Calu3 (cell line): ENCODE results near the gene STRIP2. TPM values are rescaled to one million over a fixed set of nuclear protein-coding genes. Genes with fewer than 3 reads are reported as not detected.

ENCODE experiments used
- BruUV-seq: library from RNA; stranded (reverse); fragments of 400-500 nt; replicated peaks from 2 replicates; lab custom pipeline; 2021; lab: Mats Ljungman, UMichigan
- CTCF ChIA-PET: fragments of 300-600 bp; sonication (Branson Sonifier 250); formaldehyde crosslinking; loops from one replicate; lab custom pipeline; 2022; ENCODE audit warnings: antibody characterized with exemption; lab: Charles Lee
- DNase-seq: peaks from one replicate; pipeline ENCODE4 v3.0.0; 2022
- H3K27ac Mint-ChIP-seq: one replicate; pipeline ENCODE4 v1.8.0; 2022; ENCODE audit warnings: mixed read lengths; ENCODE audit not compliant: unreplicated experiment
- H3K27me3 Mint-ChIP-seq: one replicate; pipeline ENCODE4 v1.8.0; 2022; ENCODE audit warnings: mixed read lengths; ENCODE audit not compliant: unreplicated experiment
- H3K36me3 Mint-ChIP-seq: one replicate; pipeline ENCODE4 v1.8.0; 2022; ENCODE audit warnings: mild to moderate bottlenecking, moderate library complexity, mixed read lengths; ENCODE audit not compliant: insufficient read depth, unreplicated experiment
- H3K4me1 Mint-ChIP-seq: one replicate; pipeline ENCODE4 v1.8.0; 2022; ENCODE audit warnings: mild to moderate bottlenecking, low read depth, mixed read lengths; ENCODE audit not compliant: unreplicated experiment
- H3K4me3 Mint-ChIP-seq: one replicate; pipeline ENCODE4 v1.8.0; 2022; ENCODE audit warnings: mild to moderate bottlenecking, low read depth, moderate library complexity, mixed read lengths; ENCODE audit not compliant: unreplicated experiment
- H3K9me3 Mint-ChIP-seq: one replicate; pipeline ENCODE4 v1.8.0; 2022; ENCODE audit warnings: low read depth, mixed read lengths; ENCODE audit not compliant: unreplicated experiment
- CTCF ChIP-seq: fragments of 200-600 bp; IDR thresholded peaks from one replicate; pipeline ENCODE4 v1.8.0; 2022; ENCODE audit warnings: antibody characterized with exemption; ENCODE audit not compliant: unreplicated experiment
- intact Hi-C: fragments of 100-400 bp; cut with micrococcal nuclease; formaldehyde crosslinking; loops from one replicate; pipeline ENCODE4 v1.10.0; 2022; ENCODE audit not compliant: unreplicated experiment
- total RNA-seq: library from RNA; stranded (reverse); gene quantifications from 2 replicates; pipeline ENCODE4 v1.2.3, GENCODE V29; 2022

The STRIP2 gene
- total RNA-seq, 1 experiment from 2014 or later: 10.1 TPM

GRCh38 chr7:129497156-129497555, 62.9 kb downstream of the STRIP2 start:
- no peak for TF ChIP-seq CTCF
- Mint-ChIP-seq H3K9me3 (no peaks in the 10 kb centered on the region), H3K4me1 (no peaks in the 10 kb centered on the region), H3K4me3 (no peak overlapping the region), H3K27me3 (no peaks in the 10 kb centered on the region), H3K27ac (no peak overlapping the region), H3K36me3 (peaks cover 5% of the 10 kb centered on the region)
- intact Hi-C loops: no loop called here
- BruUV-seq: no TSS peak
- CTCF ChIA-PET: interaction anchor here (0.5 to 0.6 kb wide), 2 partner anchors 23 to 534 kb away, joined by 4 to 9 read pairs; no protein-coding TSS in a partner anchor
- DNase-seq: no peak

- DNase-seq: no peak
- Mint-ChIP-seq H3K4me1 (no peaks in the 10 kb centered on the region), H3K27ac (no peak overlapping the region), H3K4me3 (no peak overlapping the region), H3K27me3 (peaks cover 4% of the 10 kb centered on the region), H3K9me3 (no peaks in the 10 kb centered on the region), H3K36me3 (peaks cover 5% of the 10 kb centered on the region)
- TF ChIP-seq CTCF: no peak
- BruUV-seq: no TSS peak
- CTCF ChIA-PET: no interaction called here
- intact Hi-C loops: no loop called here
Observed at GRCh38 chr7:129498021-129498420, 63.8 kb downstream of the STRIP2 start.

- CTCF ChIA-PET: no interaction called here
Observed at GRCh38 chr7:129499999-129500398, 65.8 kb downstream of the STRIP2 start.

DNA sequence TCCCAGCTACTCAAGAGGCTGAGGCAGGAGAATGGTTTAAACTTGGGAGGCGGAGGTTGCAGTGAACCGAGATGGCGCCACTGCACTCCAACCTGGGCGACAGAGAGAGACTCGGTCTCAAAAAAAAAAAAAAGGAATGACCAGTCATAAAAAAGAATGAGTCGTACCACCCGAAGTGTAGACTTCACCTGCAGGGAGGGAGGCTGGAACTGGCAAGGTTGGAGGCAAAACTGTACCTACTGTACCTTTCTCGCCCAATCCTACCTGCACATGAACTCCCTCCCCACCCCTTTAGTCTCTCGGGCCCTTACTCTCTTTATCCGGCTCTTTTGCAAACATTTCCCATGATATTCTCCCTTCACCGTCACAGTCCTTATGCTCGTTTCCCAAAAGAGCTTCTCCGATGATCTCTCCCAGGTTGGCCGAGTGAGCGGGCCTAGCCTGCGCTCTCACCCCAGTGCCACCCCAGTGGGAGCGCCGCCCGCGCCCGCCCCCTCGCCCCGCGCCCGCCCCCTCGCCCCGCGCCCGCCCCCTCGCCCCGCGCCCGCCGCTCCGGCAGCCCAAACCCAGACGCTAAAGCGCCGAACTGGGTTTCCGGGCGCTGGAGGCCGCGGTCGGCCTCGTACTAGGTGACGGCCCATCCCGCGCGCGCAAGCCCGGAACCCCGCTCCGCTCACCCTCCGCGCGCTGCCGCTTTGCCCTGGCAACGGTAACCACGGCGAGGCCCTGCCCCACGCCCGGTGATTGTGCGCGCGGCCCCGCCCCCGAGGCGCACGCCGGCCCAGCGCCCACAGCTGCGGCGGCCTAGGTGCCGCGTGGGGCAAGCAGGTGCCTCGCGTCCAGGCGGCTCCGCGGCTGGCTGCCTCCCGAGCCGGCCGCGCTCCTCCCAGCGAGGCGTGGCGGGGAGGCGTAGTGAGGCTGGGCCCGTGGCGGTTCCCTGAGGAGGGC, 67.8 kb downstream of the STRIP2 start, which contains the start of gene SMKR1:
SMKR1 (plus strand) TSS at position 772 of the 948 bp plus-strand sequence. CDS start 294 bp downstream, outside the sequence.
- DNase-seq: peak; percentile 69
- Mint-ChIP-seq H3K27me3 (peaks cover 14% of the 10 kb centered on the region), H3K36me3 (peaks cover 10% of the 10 kb centered on the region), H3K4me1 (no peaks in the 10 kb centered on the region), H3K9me3 (no peaks in the 10 kb centered on the region), H3K4me3 (peak within 1 kb of the TSS; percentile 54), H3K27ac (no peak within 1 kb of the TSS)
- BruUV-seq: no TSS peak
- intact Hi-C loops: no loop called here
- CTCF ChIA-PET: interaction anchor here (0.8 kb wide), 1 partner anchor 68 kb away, joined by 3 read pairs; no protein-coding TSS in a partner anchor
- TF ChIP-seq CTCF: no peak

More at GRCh38 chr7:129499999-129500398, 65.8 kb downstream of the STRIP2 start:
- no peak overlapping the region for H3K4me3 Mint-ChIP-seq
- no peaks in the 10 kb centered on the region for H3K9me3 Mint-ChIP-seq
- no peaks in the 10 kb centered on the region for H3K4me1 Mint-ChIP-seq
- TF ChIP-seq CTCF: no peak
- DNase-seq: no peak
- BruUV-seq: no TSS peak
- peaks cover 14% of the 10 kb centered on the region for H3K27me3 Mint-ChIP-seq
- peaks cover 10% of the 10 kb centered on the region for H3K36me3 Mint-ChIP-seq
- H3K27ac Mint-ChIP-seq: no peak overlapping the region
- intact Hi-C loops: no loop called here
